ENCODE results near the gene ITK.

Gene ITK

DNA sequence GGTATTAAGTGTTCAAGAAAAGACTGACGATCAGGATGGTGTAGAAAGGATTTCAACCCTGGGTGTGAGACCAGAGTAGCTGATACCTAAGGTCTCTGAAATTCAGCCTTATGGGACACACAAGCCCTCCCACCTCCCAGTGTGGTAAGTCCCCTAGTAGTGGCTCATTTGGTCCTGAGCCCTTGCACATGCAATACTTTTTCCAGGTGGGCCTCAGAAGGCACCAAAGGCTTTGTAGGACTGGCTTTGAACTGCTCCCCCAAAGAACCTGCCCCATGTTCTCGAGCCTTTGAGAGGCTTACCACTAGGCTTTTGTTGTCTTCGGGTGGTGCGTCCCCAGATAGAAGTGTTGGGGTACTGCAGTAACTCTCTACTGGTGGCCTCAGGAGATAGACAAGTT lies 15.4 kb upstream of the ITK start:
- TF ChIP-seq, protein P1, sequence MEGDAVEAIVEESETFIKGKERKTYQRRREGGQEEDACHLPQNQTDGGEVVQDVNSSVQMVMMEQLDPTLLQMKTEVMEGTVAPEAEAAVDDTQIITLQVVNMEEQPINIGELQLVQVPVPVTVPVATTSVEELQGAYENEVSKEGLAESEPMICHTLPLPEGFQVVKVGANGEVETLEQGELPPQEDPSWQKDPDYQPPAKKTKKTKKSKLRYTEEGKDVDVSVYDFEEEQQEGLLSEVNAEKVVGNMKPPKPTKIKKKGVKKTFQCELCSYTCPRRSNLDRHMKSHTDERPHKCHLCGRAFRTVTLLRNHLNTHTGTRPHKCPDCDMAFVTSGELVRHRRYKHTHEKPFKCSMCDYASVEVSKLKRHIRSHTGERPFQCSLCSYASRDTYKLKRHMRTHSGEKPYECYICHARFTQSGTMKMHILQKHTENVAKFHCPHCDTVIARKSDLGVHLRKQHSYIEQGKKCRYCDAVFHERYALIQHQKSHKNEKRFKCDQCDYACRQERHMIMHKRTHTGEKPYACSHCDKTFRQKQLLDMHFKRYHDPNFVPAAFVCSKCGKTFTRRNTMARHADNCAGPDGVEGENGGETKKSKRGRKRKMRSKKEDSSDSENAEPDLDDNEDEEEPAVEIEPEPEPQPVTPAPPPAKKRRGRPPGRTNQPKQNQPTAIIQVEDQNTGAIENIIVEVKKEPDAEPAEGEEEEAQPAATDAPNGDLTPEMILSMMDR (IDR thresholded peaks at IDR 0.05) = no peak
- H3K4me3 ChIP-seq (ENCODE audit: low read depth in 1 of 2, low read length in 1 of 2) = no peak overlapping the region
- H3K27me3 ChIP-seq = peaks cover 19% of the 10 kb centered on the region
- H3K9me3 ChIP-seq = no peaks in the 10 kb centered on the region
- H3K36me3 ChIP-seq = no peaks in the 10 kb centered on the region
- H3K4me1 ChIP-seq (ENCODE audit: control insufficient read depth in 1 of 2, insufficient read depth in 1 of 2, low read depth in 1 of 2, low read length in 1 of 2) = no peaks in the 10 kb centered on the region
- no peak overlapping the region for H3K27ac ChIP-seq

DNA sequence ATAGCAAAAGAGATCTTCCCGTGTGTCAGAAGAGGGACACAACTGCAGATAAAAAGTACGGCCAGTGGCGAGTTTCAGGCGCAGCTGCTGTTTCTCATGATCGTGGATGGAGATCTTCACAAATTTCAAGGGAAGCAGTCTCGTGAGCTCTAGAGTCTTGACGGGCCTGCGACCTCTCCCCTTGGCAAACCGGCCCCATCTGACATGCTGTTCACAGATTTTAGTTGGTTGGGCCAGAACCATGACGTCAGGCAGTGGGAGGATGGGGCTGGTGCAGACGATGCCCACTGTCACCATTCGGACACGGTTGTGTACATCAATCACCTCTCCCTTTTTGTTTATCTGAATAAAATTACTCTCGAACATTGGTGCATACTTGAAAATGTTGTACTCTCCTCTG lies 15.0 kb upstream of the ITK start:
- Histone ChIP-seq H3K27ac (no peak overlapping the region), H3K27me3 (peaks cover 18% of the 10 kb centered on the region), H3K4me3 (ENCODE audit: low read depth in 1 of 2, low read length in 1 of 2) (no peak overlapping the region), H3K36me3 (no peaks in the 10 kb centered on the region), H3K9me3 (no peaks in the 10 kb centered on the region), H3K4me1 (ENCODE audit: control insufficient read depth in 1 of 2, insufficient read depth in 1 of 2, low read depth in 1 of 2, low read length in 1 of 2) (no peaks in the 10 kb centered on the region)
- TF ChIP-seq, protein P1 (IDR thresholded peaks at IDR 0.05) = no peak

DNA sequence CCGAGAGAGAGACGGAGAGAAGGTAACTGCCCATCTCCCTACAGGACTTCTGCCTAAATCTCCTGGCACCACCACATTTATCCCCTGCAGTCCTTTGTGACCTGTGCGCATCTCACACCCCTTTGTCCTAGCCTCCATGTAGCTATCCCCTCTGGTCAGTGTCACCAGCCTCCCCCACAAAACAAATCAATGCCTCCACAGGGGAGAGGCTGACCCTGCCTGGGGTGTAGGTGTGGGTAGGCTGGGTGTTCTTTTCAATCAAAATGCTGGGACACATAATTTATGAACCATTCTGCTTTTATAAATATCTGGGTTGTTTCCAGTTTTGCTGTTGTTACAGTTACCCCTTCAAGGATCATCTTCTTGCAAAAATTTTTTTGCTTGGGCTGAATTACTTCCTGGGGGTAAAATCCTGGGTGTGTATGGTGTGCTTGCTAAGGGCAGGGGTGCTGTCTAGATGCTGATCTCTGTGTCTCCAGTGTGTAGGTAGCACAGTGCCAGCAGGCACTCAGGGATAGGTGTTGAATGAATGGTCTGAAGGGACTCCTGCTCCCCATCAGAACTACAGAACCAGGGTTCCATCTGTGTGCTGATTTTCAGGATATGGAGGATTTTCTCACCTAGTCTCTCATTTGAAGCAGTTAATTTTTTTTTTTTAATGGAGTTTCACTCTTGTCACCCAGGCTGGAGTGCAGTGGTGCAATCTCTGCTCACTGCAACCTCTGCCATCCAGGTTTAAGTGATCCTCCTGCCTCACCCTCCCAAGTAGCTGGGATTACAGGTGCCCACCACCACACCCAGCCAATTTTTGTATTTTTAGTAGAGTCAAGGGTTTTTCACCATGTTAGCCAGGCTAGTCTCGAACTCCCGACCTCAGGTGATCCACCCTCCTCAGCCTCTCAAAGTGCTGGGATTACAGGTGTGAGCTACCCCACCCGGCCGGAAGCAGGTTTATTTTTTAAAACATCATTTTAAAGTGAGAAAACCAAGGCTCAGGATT lies 14.1 kb upstream of the ITK start, which contains the start of gene GARIN3:
GARIN3 (minus strand) TSS at position 51 of the 1,000 bp plus-strand sequence. CDS start 96 bp downstream, outside the sequence.
- TF ChIP-seq, protein P1 (IDR thresholded peaks at IDR 0.05) = no peak
- Histone ChIP-seq H3K27me3 (peaks cover 12% of the 10 kb centered on the region), H3K27ac (no peak within 1 kb of the TSS), H3K4me1 (ENCODE audit: control insufficient read depth in 1 of 2, insufficient read depth in 1 of 2, low read depth in 1 of 2, low read length in 1 of 2) (no peaks in the 10 kb centered on the region), H3K36me3 (no peaks in the 10 kb centered on the region), H3K4me3 (ENCODE audit: low read depth in 1 of 2, low read length in 1 of 2) (no peak within 1 kb of the TSS), H3K9me3 (no peaks in the 10 kb centered on the region)

DNA sequence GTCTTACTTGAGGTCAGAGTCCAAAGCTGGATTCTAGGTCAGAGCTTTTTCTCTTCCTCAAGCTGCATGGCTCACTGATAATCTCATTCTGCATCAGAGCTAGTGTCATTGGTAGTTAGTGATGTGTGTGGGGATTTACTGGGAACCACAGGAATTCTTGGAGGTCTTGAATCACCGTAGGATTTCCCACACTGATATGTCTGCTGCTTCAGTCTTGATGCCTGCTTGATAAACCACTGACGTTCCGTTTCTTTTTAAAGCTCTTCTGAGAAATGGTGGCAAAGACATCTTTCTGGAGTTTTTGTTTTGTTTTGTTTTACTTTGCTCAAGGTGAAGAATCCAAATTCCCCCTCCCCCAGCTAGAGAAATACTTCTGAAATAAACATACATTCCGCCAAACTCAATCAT lies 13.4 kb upstream of the ITK start:
- Histone ChIP-seq H3K4me1 (ENCODE audit: control insufficient read depth in 1 of 2, insufficient read depth in 1 of 2, low read depth in 1 of 2, low read length in 1 of 2) (no peaks in the 10 kb centered on the region), H3K4me3 (ENCODE audit: low read depth in 1 of 2, low read length in 1 of 2) (no peak overlapping the region), H3K9me3 (no peaks in the 10 kb centered on the region), H3K27me3 (peaks cover 12% of the 10 kb centered on the region), H3K36me3 (no peaks in the 10 kb centered on the region), H3K27ac (no peak overlapping the region)
- TF ChIP-seq, protein P1 (IDR thresholded peaks at IDR 0.05) = no peak

DNA sequence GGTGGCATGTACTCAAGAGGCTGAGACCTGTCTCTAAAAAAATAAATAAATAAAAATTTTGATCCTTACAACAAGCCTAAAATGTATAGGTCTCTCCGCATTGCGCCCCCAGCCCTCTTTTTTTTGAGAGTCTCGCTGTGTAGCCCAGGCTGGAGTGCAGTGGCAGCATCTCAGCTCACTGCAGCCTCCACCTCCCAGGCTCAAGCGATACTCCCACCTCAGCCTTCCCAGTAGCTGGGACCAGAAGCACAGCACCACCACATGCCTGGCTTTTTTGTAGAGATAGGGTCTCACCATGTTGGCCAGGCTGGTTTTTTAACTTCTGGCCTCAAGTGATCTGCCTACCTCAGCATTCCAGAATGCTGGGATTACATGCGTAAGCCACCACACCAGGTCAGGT lies 12.4 kb upstream of the ITK start:
- Histone ChIP-seq H3K4me1 (ENCODE audit: control insufficient read depth in 1 of 2, insufficient read depth in 1 of 2, low read depth in 1 of 2, low read length in 1 of 2) (no peaks in the 10 kb centered on the region), H3K4me3 (ENCODE audit: low read depth in 1 of 2, low read length in 1 of 2) (no peak overlapping the region), H3K27me3 (peaks cover 20% of the 10 kb centered on the region), H3K9me3 (no peaks in the 10 kb centered on the region), H3K27ac (no peak overlapping the region), H3K36me3 (no peaks in the 10 kb centered on the region)
- TF ChIP-seq, protein P1 (IDR thresholded peaks at IDR 0.05) = no peak
